Chondrocyte (in vitro differentiated cells): Measurements from ENCODE around the gene IGSF6. TPM values are rescaled to one million over a fixed set of nuclear protein-coding genes. Genes with fewer than 3 reads are reported as not detected.

Experiments
- DNase-seq: peaks from one replicate; pipeline ENCODE4 v3.0.0; 2021; ENCODE audit warnings: mixed read lengths, low spot score
- H3K27ac Mint-ChIP-seq: one replicate; pipeline ENCODE4 v1.8.0; 2021; ENCODE audit warnings: mild to moderate bottlenecking, moderate library complexity, mixed read lengths; ENCODE audit not compliant: unreplicated experiment
- H3K27me3 Mint-ChIP-seq: 2 replicates; pipeline ENCODE4 v1.8.0; 2021; ENCODE audit warnings: low read depth, mixed read lengths
- H3K36me3 Mint-ChIP-seq: 2 replicates; pipeline ENCODE4 v1.8.0; 2021; ENCODE audit warnings: low read depth, mixed read lengths
- H3K4me1 Mint-ChIP-seq: 2 replicates; pipeline ENCODE4 v1.8.0; 2021; ENCODE audit warnings: low read depth, mild to moderate bottlenecking, mixed read lengths
- H3K4me3 Mint-ChIP-seq: one replicate; pipeline ENCODE4 v1.8.0; 2021; ENCODE audit warnings: mild to moderate bottlenecking, moderate library complexity, mixed read lengths; ENCODE audit not compliant: unreplicated experiment
- H3K9me3 Mint-ChIP-seq: 2 replicates; pipeline ENCODE4 v1.8.0; 2021; ENCODE audit warnings: low read depth, mixed read lengths
- total RNA-seq: library from RNA; stranded (reverse); gene quantifications from 3 replicates; pipeline ENCODE4 v1.2.1, GENCODE V29; 2021
- TF ChIP-seq, protein P1 (sequence below): fragments of 200-600 bp; sonication (generic); IDR thresholded peaks from 2 replicates; pipeline ENCODE4 v1.5.0; 2021; ENCODE audit warnings: antibody characterized with exemption, mild to moderate bottlenecking, moderate library complexity

The IGSF6 gene
- total RNA-seq, 1 donor from 2014 or later = not detected

DNA sequence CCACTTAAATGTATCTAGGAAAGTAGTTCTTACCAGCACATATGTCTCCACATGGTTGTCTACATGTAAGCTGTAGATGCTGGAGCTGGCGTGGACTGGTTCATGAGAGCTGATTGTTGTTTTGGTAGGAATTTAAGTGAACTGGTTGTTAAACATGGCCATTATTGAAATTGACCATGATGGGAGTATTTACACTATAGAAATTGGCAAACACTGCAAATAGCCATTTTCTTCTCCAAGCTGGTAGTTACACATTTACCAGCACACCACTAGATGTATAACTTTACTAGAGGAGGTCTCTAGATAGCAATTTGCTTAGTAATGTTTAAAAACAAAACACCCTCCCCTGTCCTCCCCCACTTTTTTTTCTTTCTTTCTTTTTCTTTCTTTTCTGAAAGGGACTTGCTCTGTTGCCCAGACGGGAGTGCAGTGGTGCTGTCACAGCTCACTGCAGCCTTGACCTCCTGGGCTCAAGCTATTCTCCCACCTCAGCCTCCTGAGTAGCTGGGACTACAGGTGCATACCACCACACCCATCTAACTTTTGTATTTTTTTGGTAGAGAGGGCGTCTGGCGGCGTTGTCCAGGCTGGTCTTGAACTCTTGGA, 24.2 kb downstream of the IGSF6 start:
- Mint-ChIP-seq H3K4me3 (no peak overlapping the region), H3K27ac (peak overlapping the region; percentile 63), H3K4me1 (peaks cover 19% of the 10 kb centered on the region)

DNA sequence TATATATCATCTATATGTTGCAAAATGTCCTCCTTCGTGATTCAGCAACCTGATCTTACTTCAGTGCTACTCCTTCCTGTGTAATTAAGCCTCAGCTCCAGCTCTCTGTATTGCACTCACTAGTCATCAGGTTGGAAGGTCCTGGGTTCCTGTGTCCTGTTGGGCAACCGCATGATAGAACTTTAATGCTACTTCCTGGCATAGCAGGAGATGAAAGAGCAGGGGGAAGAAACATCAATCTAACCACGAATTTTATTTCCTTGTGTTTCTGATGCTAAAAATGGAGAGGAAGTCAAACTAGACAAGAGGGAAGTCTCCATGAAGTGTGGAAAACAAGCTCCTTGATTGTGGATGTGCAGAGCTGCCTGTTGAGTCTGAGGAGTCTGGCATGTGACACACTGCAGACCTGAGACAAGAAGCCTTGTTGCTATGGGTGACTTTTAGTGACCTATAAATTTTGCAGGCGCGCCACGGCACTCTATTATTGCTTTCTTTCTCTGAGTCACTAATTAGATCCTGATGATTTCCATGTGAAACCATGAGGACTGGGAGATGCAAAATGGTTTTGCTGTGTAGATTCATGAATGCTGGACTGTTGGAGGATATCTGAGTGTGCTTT, 25.6 kb downstream of the IGSF6 start:
- H3K27ac Mint-ChIP-seq = peak overlapping the region; percentile 86
- no peaks in the 10 kb centered on the region for H3K9me3 Mint-ChIP-seq
- DNase-seq = no peak
- TF ChIP-seq, protein P1, sequence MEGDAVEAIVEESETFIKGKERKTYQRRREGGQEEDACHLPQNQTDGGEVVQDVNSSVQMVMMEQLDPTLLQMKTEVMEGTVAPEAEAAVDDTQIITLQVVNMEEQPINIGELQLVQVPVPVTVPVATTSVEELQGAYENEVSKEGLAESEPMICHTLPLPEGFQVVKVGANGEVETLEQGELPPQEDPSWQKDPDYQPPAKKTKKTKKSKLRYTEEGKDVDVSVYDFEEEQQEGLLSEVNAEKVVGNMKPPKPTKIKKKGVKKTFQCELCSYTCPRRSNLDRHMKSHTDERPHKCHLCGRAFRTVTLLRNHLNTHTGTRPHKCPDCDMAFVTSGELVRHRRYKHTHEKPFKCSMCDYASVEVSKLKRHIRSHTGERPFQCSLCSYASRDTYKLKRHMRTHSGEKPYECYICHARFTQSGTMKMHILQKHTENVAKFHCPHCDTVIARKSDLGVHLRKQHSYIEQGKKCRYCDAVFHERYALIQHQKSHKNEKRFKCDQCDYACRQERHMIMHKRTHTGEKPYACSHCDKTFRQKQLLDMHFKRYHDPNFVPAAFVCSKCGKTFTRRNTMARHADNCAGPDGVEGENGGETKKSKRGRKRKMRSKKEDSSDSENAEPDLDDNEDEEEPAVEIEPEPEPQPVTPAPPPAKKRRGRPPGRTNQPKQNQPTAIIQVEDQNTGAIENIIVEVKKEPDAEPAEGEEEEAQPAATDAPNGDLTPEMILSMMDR = no peak
- peaks cover 22% of the 10 kb centered on the region for H3K36me3 Mint-ChIP-seq
- peak overlapping the region; percentile 2 for H3K4me3 Mint-ChIP-seq
- peaks cover 19% of the 10 kb centered on the region for H3K4me1 Mint-ChIP-seq
- H3K27me3 Mint-ChIP-seq = no peaks in the 10 kb centered on the region

More for the DNA sequence above, 24.2 kb downstream of the IGSF6 start:
- peaks cover 23% of the 10 kb centered on the region for H3K36me3 Mint-ChIP-seq
- H3K9me3 Mint-ChIP-seq = no peaks in the 10 kb centered on the region
- no peaks in the 10 kb centered on the region for H3K27me3 Mint-ChIP-seq
- TF ChIP-seq, protein P1 = no peak
- no peak for DNase-seq

DNA sequence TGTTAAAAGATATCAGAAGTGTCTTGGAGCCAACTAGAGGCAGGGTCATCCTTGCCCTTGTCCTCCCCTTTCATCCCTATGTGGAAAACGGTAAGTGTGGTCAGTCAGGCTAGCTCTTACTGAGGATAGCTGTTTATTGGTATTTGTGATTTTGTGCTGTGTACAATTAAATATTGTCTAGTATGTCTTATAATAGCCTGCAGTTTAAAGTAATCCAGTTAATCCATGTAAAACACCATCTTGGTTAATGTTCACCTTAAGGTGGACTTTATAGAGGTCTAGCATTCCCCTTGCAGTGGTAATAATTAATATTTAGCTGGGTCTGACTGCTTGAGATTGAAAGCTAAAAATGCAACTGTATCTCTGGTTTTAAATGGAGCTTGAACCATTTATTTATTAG, 27.4 kb downstream of the IGSF6 start:
- Mint-ChIP-seq H3K36me3 (peaks cover 19% of the 10 kb centered on the region), H3K4me1 (peaks cover 19% of the 10 kb centered on the region), H3K4me3 (no peak overlapping the region), H3K27ac (no peak overlapping the region), H3K27me3 (no peaks in the 10 kb centered on the region), H3K9me3 (no peaks in the 10 kb centered on the region)
- no peak for DNase-seq
- TF ChIP-seq, protein P1 = no peak

DNA sequence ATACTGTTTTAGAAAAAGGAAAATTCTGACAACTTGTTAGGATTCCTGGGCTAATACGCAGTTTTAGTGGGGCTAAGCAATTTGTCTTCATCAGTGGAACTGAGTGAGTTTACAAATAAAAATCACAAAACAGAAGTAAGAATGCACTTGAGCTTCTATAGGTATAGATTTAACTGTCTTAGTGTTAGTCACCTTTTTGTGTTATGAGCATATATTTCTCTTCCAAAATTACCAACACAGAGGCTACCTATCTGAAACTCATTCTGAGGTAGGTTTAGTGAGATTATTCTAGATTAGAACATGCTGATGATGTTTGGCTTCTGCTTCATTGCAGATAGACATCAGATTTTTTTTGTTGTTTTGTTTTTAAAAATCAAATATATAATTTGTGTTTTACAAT, 29.9 kb downstream of the IGSF6 start:
- H3K4me3 Mint-ChIP-seq = no peak overlapping the region
- H3K9me3 Mint-ChIP-seq = no peaks in the 10 kb centered on the region
- H3K27me3 Mint-ChIP-seq = no peaks in the 10 kb centered on the region
- no peak for DNase-seq
- peaks cover 12% of the 10 kb centered on the region for H3K4me1 Mint-ChIP-seq
- TF ChIP-seq, protein P1 = no peak
- H3K27ac Mint-ChIP-seq = no peak overlapping the region
- peaks cover 14% of the 10 kb centered on the region for H3K36me3 Mint-ChIP-seq

DNA sequence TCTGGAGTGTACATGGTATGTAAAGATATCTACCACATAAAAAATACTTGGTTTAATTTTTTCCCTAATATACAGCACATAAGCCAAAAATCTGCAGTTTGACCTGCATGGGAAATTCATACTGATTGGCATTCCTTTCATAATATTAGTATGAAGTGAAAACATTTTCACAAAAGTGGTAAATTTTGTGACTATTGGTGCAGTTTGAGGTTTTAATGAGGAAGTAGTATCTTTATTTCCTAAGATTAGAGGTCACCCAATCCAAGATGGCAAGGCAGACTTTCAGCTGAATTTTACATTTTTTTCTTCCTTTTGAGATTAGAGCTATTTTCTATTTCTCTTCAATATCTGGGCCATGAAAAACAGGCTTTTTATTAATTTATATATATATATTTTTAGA, 31.8 kb downstream of the IGSF6 start:
- Mint-ChIP-seq H3K9me3 (no peaks in the 10 kb centered on the region), H3K4me3 (no peak overlapping the region), H3K27ac (no peak overlapping the region), H3K4me1 (no peaks in the 10 kb centered on the region), H3K27me3 (no peaks in the 10 kb centered on the region), H3K36me3 (peaks cover 9% of the 10 kb centered on the region)
- TF ChIP-seq, protein P1 = no peak
- no peak for DNase-seq
